ENCODE measurements around the gene B4GALT5.

Gene B4GALT5

DNA sequence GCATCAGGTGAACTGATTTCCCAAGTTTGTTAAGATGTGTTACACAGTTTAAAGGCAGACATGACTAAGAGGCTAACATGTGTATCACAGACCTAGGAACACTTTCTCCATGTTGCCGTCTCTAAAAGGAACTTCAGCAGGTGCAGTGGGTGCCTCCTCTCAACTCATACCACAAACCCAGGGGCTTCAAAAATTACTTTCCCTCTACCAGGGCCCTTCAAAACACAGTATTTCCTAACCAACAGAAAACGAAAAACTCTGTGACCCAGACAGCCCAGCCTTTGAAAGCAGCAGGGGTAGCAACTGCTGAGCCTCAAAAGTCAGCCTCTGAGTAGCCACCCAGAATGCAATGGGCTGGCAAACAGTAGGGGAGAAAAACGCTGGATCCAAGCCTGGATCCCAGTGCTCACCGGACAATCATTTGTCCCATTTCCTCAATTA is 28.5 kb downstream of the B4GALT5 start:
- H3K4me2 ChIP-seq (ENCODE audit: low read length), result no peak overlapping the region
- H3K36me3 ChIP-seq (ENCODE audit: control insufficient read depth, insufficient read depth, low read length), result no peaks in the 10 kb centered on the region
- no peaks in the 10 kb centered on the region for H3K9me3 ChIP-seq (ENCODE audit: control insufficient read depth, low read length)
- no peaks in the 10 kb centered on the region for H3K27me3 ChIP-seq (ENCODE audit: control insufficient read depth, insufficient read depth, low read length)
- H3K79me2 ChIP-seq, result peaks cover 36% of the 10 kb centered on the region
- no peak overlapping the region for H3K4me3 ChIP-seq (ENCODE audit: low read depth, low read length)
- H3K27ac ChIP-seq, result no peak overlapping the region
- H3K4me1 ChIP-seq, result peaks cover 6% of the 10 kb centered on the region
- no peak for TF ChIP-seq CTCF (IDR thresholded peaks at IDR 0.05)
- no peak overlapping the region for H2AFZ ChIP-seq
- H3K9ac ChIP-seq, result no peak overlapping the region

DNA sequence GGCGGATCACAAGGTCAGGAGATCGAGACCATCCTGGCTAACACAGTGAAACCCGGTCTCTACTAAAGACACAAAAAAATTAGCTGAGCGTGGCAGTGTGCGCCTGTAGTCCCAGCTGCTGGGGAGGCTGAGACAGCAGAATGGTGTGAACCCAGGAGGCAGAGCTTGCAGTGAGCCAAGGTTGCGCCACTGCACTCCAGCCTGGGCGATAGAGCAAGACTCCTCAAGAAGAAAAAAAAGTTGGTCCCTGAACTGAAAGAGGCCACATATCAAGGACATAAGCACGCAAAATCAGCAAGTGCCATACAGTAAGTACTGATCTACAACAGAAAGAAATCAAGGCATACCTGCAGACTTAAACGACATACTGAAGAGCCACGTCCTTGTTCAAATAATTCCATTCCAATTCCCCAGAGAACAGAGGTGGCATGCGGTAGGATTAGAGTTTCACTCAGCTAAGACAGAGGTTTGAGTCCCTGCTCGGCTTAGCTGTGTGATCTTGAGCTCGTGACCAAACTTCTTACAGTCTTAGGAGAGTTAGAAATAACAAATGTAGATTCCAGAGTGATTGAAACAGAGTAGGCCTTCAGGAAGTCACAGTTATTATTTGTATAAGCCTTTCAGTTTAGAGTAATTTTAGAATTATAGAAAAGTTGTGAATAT is 29.2 kb downstream of the B4GALT5 start:
- no peaks in the 10 kb centered on the region for H3K9me3 ChIP-seq (ENCODE audit: control insufficient read depth, low read length)
- H3K4me2 ChIP-seq (ENCODE audit: low read length), result no peak overlapping the region
- peaks cover 29% of the 10 kb centered on the region for H3K79me2 ChIP-seq
- TF ChIP-seq CTCF (IDR thresholded peaks at IDR 0.05), result no peak
- H3K27ac ChIP-seq, result no peak overlapping the region
- H3K4me3 ChIP-seq (ENCODE audit: low read depth, low read length), result no peak overlapping the region
- H3K9ac ChIP-seq, result no peak overlapping the region
- no peak overlapping the region for H2AFZ ChIP-seq
- no peaks in the 10 kb centered on the region for H3K36me3 ChIP-seq (ENCODE audit: control insufficient read depth, insufficient read depth, low read length)
- peaks cover 6% of the 10 kb centered on the region for H3K4me1 ChIP-seq
- H3K27me3 ChIP-seq (ENCODE audit: control insufficient read depth, insufficient read depth, low read length), result no peaks in the 10 kb centered on the region

DNA sequence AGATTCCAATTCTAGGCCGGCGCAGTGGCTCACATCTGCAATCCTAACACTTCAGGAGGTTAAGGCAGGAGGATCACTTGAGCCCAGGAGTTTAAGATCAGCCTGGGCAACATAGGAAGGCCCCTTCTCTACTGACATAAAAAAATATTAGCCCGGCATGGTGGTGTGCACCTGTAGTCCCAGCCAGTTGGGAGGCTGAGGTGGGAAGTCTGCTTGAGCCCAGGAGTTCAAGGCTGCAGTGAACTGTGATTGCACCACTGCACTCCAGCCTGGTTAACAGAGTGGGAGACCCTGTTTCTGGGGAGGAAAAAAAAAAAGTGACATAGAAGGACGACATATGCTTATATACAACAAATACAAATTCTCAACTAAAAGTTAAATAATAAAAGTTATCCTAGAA is 30.9 kb downstream of the B4GALT5 start:
- Histone ChIP-seq H3K4me1 (peaks cover 14% of the 10 kb centered on the region), H3K9ac (no peak overlapping the region), H3K4me3 (ENCODE audit: low read depth, low read length) (no peak overlapping the region), H3K4me2 (ENCODE audit: low read length) (no peak overlapping the region), H2AFZ (no peak overlapping the region), H3K27me3 (ENCODE audit: control insufficient read depth, insufficient read depth, low read length) (no peaks in the 10 kb centered on the region), H3K79me2 (peaks cover 28% of the 10 kb centered on the region), H3K27ac (no peak overlapping the region), H3K36me3 (ENCODE audit: control insufficient read depth, insufficient read depth, low read length) (no peaks in the 10 kb centered on the region), H3K9me3 (ENCODE audit: control insufficient read depth, low read length) (no peaks in the 10 kb centered on the region)
- TF ChIP-seq CTCF (IDR thresholded peaks at IDR 0.05), result no peak

DNA sequence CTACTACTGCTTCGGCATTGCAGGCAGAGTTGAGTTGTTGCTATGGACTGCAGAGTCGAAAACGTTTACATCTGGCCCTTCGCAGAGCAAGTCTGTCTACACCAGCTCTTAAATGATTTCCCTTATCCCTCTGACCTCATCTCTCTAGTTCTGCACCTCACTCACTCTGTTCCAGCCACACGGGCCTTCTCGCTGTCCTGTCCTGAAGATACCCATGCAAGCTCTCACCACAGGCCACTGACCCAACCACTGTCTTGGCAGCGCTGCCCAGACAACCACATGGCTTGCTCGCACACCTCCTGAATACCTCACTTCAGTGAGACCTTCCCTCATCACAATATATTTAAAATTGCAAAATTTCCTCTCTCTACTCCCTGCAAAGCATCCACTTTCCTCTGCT is 31.4 kb downstream of the B4GALT5 start:
- no peak for TF ChIP-seq CTCF (IDR thresholded peaks at IDR 0.05)

GRCh38 chr20:49681850-49682216 is 31.8 kb downstream of the B4GALT5 start:
- Histone ChIP-seq H3K4me1 (peaks cover 15% of the 10 kb centered on the region), H3K9ac (no peak overlapping the region), H3K27me3 (ENCODE audit: control insufficient read depth, insufficient read depth, low read length) (no peaks in the 10 kb centered on the region), H3K4me3 (ENCODE audit: low read depth, low read length) (no peak overlapping the region), H2AFZ (no peak overlapping the region), H3K9me3 (ENCODE audit: control insufficient read depth, low read length) (no peaks in the 10 kb centered on the region), H3K27ac (no peak overlapping the region), H3K4me2 (ENCODE audit: low read length) (no peak overlapping the region), H3K36me3 (ENCODE audit: control insufficient read depth, insufficient read depth, low read length) (no peaks in the 10 kb centered on the region), H3K79me2 (peaks cover 22% of the 10 kb centered on the region)
- TF ChIP-seq CTCF (IDR thresholded peaks at IDR 0.05), result no peak

More for the DNA sequence above, 31.4 kb downstream of the B4GALT5 start:
- H2AFZ ChIP-seq, result no peak overlapping the region
- H3K27ac ChIP-seq, result no peak overlapping the region
- no peaks in the 10 kb centered on the region for H3K36me3 ChIP-seq (ENCODE audit: control insufficient read depth, insufficient read depth, low read length)
- H3K27me3 ChIP-seq (ENCODE audit: control insufficient read depth, insufficient read depth, low read length), result no peaks in the 10 kb centered on the region
- no peak overlapping the region for H3K4me2 ChIP-seq (ENCODE audit: low read length)
- peaks cover 14% of the 10 kb centered on the region for H3K4me1 ChIP-seq
- no peak overlapping the region for H3K9ac ChIP-seq
- no peak overlapping the region for H3K4me3 ChIP-seq (ENCODE audit: low read depth, low read length)
- H3K79me2 ChIP-seq, result peaks cover 27% of the 10 kb centered on the region
- H3K9me3 ChIP-seq (ENCODE audit: control insufficient read depth, low read length), result no peaks in the 10 kb centered on the region
